H9 (cell line): Measurements from ENCODE around the gene CDC42EP1. TPM values are rescaled to one million over a fixed set of nuclear protein-coding genes. Genes with fewer than 3 reads are reported as not detected.

Source experiments
- DNase-seq: peaks from one replicate; pipeline ENCODE4 v3.0.0-alpha.2; 2017
- H2AFZ ChIP-seq: one replicate; pipeline ENCODE4 v1.6.1; 2013; ENCODE audit warnings: mild to moderate bottlenecking, low read length, control low read depth, moderate library complexity
- H2AK5ac ChIP-seq: 2 replicates; pipeline ENCODE4 v1.6.1; 2013; ENCODE audit warnings: low read length, control low read depth, mixed read lengths; ENCODE audit not compliant: insufficient read length
- H2BK120ac ChIP-seq: one replicate; pipeline ENCODE4 v1.6.1; 2013; ENCODE audit warnings: low read depth, mild to moderate bottlenecking, low read length, control low read depth, inconsistent platforms; ENCODE audit not compliant: poor library complexity, severe bottlenecking
- H2BK12ac ChIP-seq: 2 replicates; pipeline ENCODE4 v1.6.1; 2013; ENCODE audit warnings: low read length, control low read depth, mixed read lengths, low read depth; ENCODE audit not compliant: insufficient read length
- H2BK15ac ChIP-seq: 2 replicates; pipeline ENCODE4 v1.6.1; 2013; ENCODE audit warnings: low read depth, low read length, control low read depth
- H2BK20ac ChIP-seq: one replicate; pipeline ENCODE4 v1.6.1; 2013; ENCODE audit warnings: low read depth, mild to moderate bottlenecking, low read length, control low read depth, inconsistent platforms; ENCODE audit not compliant: poor library complexity, severe bottlenecking
- H2BK5ac ChIP-seq: 2 replicates; pipeline ENCODE4 v1.6.1; 2013; ENCODE audit warnings: low read length, control low read depth, mixed read lengths; ENCODE audit not compliant: insufficient read length
- H3K14ac ChIP-seq: 2 replicates; pipeline ENCODE4 v1.6.1; 2013; ENCODE audit warnings: low read length, control low read depth; ENCODE audit not compliant: insufficient read depth
- H3K18ac ChIP-seq: 2 replicates; pipeline ENCODE4 v1.6.1; 2013; ENCODE audit warnings: low read depth, mild to moderate bottlenecking, mixed read lengths, low read length, control low read depth; ENCODE audit not compliant: insufficient read length
- H3K23ac ChIP-seq: 2 replicates; pipeline ENCODE4 v1.6.1; 2013; ENCODE audit warnings: low read length, control low read depth, mixed read lengths, low read depth; ENCODE audit not compliant: insufficient read length
- H3K23me2 ChIP-seq: 2 replicates; pipeline ENCODE4 v1.6.1; 2013; ENCODE audit warnings: low read depth, mild to moderate bottlenecking, mixed read lengths, low read length, control low read depth; ENCODE audit not compliant: insufficient read length, poor library complexity, severe bottlenecking
- H3K27ac ChIP-seq: 2 replicates; pipeline ENCODE4 v1.5.1; 2013; ENCODE audit warnings: low read length, control low read depth, mixed read lengths, low read depth; ENCODE audit not compliant: insufficient read length
- H3K27me3 ChIP-seq: 2 replicates; pipeline ENCODE4 v1.6.1; 2013; ENCODE audit warnings: low read length, control low read depth, inconsistent platforms; ENCODE audit not compliant: insufficient read depth
- H3K4ac ChIP-seq: 2 replicates; pipeline ENCODE4 v1.6.1; 2013; ENCODE audit warnings: low read depth, mild to moderate bottlenecking, control low read depth, inconsistent platforms, low read length, moderate library complexity
- H3K4me1 ChIP-seq: 2 replicates; pipeline ENCODE4 v1.6.1; 2013; ENCODE audit warnings: low read length, control low read depth, inconsistent platforms; ENCODE audit not compliant: insufficient read depth
- H3K4me2 ChIP-seq: 2 replicates; pipeline ENCODE4 v1.6.1; 2013; ENCODE audit warnings: low read length, control low read depth, mixed read lengths; ENCODE audit not compliant: insufficient read length, insufficient read depth
- H3K56ac ChIP-seq: 2 replicates; pipeline ENCODE4 v1.6.1; 2013; ENCODE audit warnings: low read depth, mild to moderate bottlenecking, mixed read lengths, low read length, control low read depth; ENCODE audit not compliant: insufficient read length
- H3K79me1 ChIP-seq: 2 replicates; pipeline ENCODE4 v1.6.1; 2013; ENCODE audit warnings: low read depth, mild to moderate bottlenecking, moderate library complexity, low read length, control low read depth, inconsistent platforms; ENCODE audit not compliant: insufficient read depth, poor library complexity, severe bottlenecking
- H3K79me2 ChIP-seq: 2 replicates; pipeline ENCODE4 v1.6.1; 2013; ENCODE audit warnings: low read length, control low read depth, inconsistent platforms; ENCODE audit not compliant: insufficient read depth
- H3K9ac ChIP-seq: 2 replicates; pipeline ENCODE4 v1.6.1; 2013; ENCODE audit warnings: low read length, control low read depth, mixed read lengths; ENCODE audit not compliant: insufficient read length; ENCODE audit errors: extremely low read depth
- H3K9me3 ChIP-seq: one replicate; pipeline ENCODE4 v1.6.1; 2013; ENCODE audit warnings: low read depth, low read length, inconsistent platforms; ENCODE audit not compliant: control insufficient read depth
- H3T11ph ChIP-seq: one replicate; pipeline ENCODE4 v1.6.1; 2013; ENCODE audit warnings: mild to moderate bottlenecking, low read length, control low read depth, inconsistent platforms
- H4K20me1 ChIP-seq: one replicate; pipeline ENCODE4 v1.6.1; 2013; ENCODE audit not compliant: control insufficient read depth, insufficient read length, insufficient read depth
- H4K5ac ChIP-seq: 2 replicates; pipeline ENCODE4 v1.6.1; 2013; ENCODE audit warnings: low read depth, mild to moderate bottlenecking, mixed read lengths, low read length, control low read depth; ENCODE audit not compliant: insufficient read length
- H4K8ac ChIP-seq: replicated peaks from 2 replicates; pipeline ENCODE4 v1.6.1; 2013; ENCODE audit warnings: low read length, control low read depth, mixed read lengths, low read depth; ENCODE audit not compliant: insufficient read length
- H4K91ac ChIP-seq: 2 replicates; pipeline ENCODE4 v1.6.1; 2013; ENCODE audit warnings: low read depth, mild to moderate bottlenecking, moderate library complexity, mixed read lengths, low read length, control low read depth; ENCODE audit not compliant: insufficient read length
- H3K27ac Mint-ChIP-seq, 3 experiments: 2 replicates in 2 of 3; 3 replicates in 1 of 3; pipeline ENCODE4 v1.8.0; 2020 to 2021; ENCODE audit warnings: mixed read lengths in 3 of 3, mild to moderate bottlenecking in 1 of 3, moderate library complexity in 1 of 3
- H3K27me3 Mint-ChIP-seq: 2 replicates; pipeline ENCODE4 v1.8.0; 2021; ENCODE audit warnings: low read depth, mild to moderate bottlenecking, moderate library complexity, mixed read lengths
- H3K36me3 Mint-ChIP-seq, 3 experiments: 2 replicates in 2 of 3; 3 replicates in 1 of 3; pipeline ENCODE4 v1.8.0; 2020 to 2021; ENCODE audit warnings: low read depth in 3 of 3, mixed read lengths in 3 of 3; ENCODE audit not compliant: insufficient read depth in 1 of 3
- H3K4me1 Mint-ChIP-seq, 2 experiments: 2 replicates each; pipeline ENCODE4 v1.8.0; 2020; ENCODE audit warnings: mixed read lengths in 2 of 2
- H3K4me3 Mint-ChIP-seq, 2 experiments: 2 replicates in 1 of 2; 3 replicates in 1 of 2; pipeline ENCODE4 v1.8.0; 2020 to 2021; ENCODE audit warnings: mild to moderate bottlenecking in 2 of 2, mixed read lengths in 2 of 2, moderate library complexity in 1 of 2
- H3K9me3 Mint-ChIP-seq, 2 experiments: 2 replicates in 1 of 2; 3 replicates in 1 of 2; pipeline ENCODE4 v1.8.0; 2020; ENCODE audit warnings: mild to moderate bottlenecking in 2 of 2, mixed read lengths in 2 of 2, moderate library complexity in 1 of 2
- WGBS: extraction: QIAGEN DNeasy Blood & Tissue Kit; methylation state at CpG from one replicate; pipeline ENCODE4 v1.1.7; 2013; ENCODE audit warnings: missing lambda C conversion rate, low lambda C conversion rate, mixed read lengths; ENCODE audit not compliant: insufficient read length; ENCODE audit errors: extremely low coverage; 5-methylcytosine and 5-hydroxymethylcytosine counted together
- total RNA-seq: library from RNA; stranded (reverse); gene quantifications from 2 replicates; pipeline ENCODE4 v1.2.1, GENCODE V29; 2021
- TF ChIP-seq, protein P1 (sequence below): fragments of 200-600 bp; sonication (generic); conservative IDR thresholded peaks from 3 replicates; pipeline ENCODE4 v1.8.0; 2021; ENCODE audit warnings: antibody characterized with exemption, mild to moderate bottlenecking

CDC42EP1 gene
- total RNA-seq, 1 experiment from 2014 or later: 23.0 TPM

DNA sequence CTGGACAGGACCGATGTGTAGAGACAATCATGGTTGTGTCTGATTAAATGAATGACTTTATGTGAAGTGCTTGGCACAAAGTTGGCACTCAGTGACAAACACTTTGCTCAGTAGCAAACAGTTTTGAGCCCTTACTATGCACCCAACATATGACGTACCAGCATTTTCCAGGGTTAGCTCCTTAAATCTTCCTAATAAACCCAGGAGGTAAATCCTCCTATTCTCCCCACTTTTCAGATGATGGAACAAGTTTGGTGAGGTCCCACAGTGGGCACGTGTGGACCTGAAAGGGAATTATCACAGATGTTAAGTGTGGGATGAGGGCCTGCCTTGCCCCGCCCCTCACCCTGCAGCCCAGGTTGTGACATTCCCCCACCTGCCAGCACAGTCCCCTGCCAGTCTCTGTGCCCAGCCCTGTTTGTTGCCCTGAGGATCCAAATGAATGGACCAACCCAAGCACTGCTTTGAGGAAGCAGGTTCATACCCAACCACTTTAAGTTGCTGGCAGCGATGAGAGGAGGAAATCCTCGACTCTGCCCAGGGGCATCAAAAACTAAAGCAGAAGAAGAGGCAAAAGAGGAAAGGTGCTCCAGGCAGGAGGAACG lies 34.4 kb upstream of the CDC42EP1 start:
- Histone ChIP-seq H2BK120ac (no peak overlapping the region), H3K4me2 (no peak overlapping the region), H2BK5ac (no peak overlapping the region), H3K9me3 (no peaks in the 10 kb centered on the region), H2AFZ (no peak overlapping the region), H4K8ac (no peak overlapping the region), H3K9ac (no peak overlapping the region), H3K27me3 (no peaks in the 10 kb centered on the region), H3K79me2 (no peaks in the 10 kb centered on the region), H3K18ac (no peak overlapping the region), H3T11ph (no peak overlapping the region), H3K27ac (no peak overlapping the region), H3K23me2 (no peaks in the 10 kb centered on the region), H3K14ac (no peak overlapping the region), H4K5ac (no peak overlapping the region), H3K79me1 (no peaks in the 10 kb centered on the region), H2AK5ac (no peak overlapping the region), H3K4ac (no peak overlapping the region), H3K23ac (no peak overlapping the region), H3K4me1 (no peaks in the 10 kb centered on the region), H4K20me1 (no peaks in the 10 kb centered on the region), H2BK15ac (no peak overlapping the region), H2BK20ac (no peak overlapping the region), H2BK12ac (no peak overlapping the region), H4K91ac (no peak overlapping the region), H3K56ac (no peak overlapping the region)
- H3K4me1 Mint-ChIP-seq: peaks cover 0 to 3% of the 10 kb centered on the region in 2 experiments; a peak in 1 of 4 replicates
- peaks cover 23% of the 10 kb centered on the region for H3K27me3 Mint-ChIP-seq
- no peak overlapping the region for H3K27ac Mint-ChIP-seq
- WGBS: no CpG with 5 or more reads among the region's 7 CpGs
- no peaks in the 10 kb centered on the region for H3K9me3 Mint-ChIP-seq
- no peaks in the 10 kb centered on the region for H3K36me3 Mint-ChIP-seq
- no peak overlapping the region for H3K4me3 Mint-ChIP-seq
- DNase-seq: no peak
- TF ChIP-seq, protein P1, sequence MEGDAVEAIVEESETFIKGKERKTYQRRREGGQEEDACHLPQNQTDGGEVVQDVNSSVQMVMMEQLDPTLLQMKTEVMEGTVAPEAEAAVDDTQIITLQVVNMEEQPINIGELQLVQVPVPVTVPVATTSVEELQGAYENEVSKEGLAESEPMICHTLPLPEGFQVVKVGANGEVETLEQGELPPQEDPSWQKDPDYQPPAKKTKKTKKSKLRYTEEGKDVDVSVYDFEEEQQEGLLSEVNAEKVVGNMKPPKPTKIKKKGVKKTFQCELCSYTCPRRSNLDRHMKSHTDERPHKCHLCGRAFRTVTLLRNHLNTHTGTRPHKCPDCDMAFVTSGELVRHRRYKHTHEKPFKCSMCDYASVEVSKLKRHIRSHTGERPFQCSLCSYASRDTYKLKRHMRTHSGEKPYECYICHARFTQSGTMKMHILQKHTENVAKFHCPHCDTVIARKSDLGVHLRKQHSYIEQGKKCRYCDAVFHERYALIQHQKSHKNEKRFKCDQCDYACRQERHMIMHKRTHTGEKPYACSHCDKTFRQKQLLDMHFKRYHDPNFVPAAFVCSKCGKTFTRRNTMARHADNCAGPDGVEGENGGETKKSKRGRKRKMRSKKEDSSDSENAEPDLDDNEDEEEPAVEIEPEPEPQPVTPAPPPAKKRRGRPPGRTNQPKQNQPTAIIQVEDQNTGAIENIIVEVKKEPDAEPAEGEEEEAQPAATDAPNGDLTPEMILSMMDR: no peak
